Astrocyte of the spinal cord (primary cell): Measurements from ENCODE around the gene ASPM.

Experiments
- DNase-seq: peaks from one replicate; pipeline ENCODE4 v3.0.0; 2011; ENCODE audit warnings: low read depth, low spot score
- H3K4me3 ChIP-seq: 2 replicates; pipeline ENCODE4 v1.5.1; 2011; ENCODE audit warnings: low read depth, mild to moderate bottlenecking, low read length, moderate library complexity
- in situ Hi-C: cut with HindIII; loops from 2 replicates; pipeline ENCODE4 v1.10.0; 2017; ENCODE audit warnings: low sequenced_read_pairs
- TF ChIP-seq, protein P1 (sequence below): IDR thresholded peaks from 2 replicates; pipeline ENCODE4 v1.5.1; 2012; ENCODE audit warnings: low read depth, mild to moderate bottlenecking, low read length, inconsistent platforms

Gene ASPM

DNA sequence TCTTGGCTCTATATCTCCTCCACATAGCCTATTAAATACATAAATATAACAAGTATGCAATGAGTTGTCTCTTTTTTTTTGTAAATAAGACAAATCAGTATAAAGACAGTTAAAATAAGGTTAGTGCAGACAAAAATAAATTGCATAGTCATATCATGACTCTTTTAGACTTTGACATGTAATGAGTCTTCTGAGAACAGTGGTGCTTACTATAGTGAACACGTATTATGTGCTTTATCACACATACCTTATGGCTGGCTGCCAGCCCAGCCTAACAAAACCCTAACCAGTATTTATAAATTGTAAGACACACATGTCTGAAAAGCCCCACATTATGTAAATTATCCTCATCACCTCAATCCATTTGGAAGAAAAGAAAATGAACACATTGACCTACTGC is 50.3 kb downstream of the ASPM start:
- TF ChIP-seq, protein P1, sequence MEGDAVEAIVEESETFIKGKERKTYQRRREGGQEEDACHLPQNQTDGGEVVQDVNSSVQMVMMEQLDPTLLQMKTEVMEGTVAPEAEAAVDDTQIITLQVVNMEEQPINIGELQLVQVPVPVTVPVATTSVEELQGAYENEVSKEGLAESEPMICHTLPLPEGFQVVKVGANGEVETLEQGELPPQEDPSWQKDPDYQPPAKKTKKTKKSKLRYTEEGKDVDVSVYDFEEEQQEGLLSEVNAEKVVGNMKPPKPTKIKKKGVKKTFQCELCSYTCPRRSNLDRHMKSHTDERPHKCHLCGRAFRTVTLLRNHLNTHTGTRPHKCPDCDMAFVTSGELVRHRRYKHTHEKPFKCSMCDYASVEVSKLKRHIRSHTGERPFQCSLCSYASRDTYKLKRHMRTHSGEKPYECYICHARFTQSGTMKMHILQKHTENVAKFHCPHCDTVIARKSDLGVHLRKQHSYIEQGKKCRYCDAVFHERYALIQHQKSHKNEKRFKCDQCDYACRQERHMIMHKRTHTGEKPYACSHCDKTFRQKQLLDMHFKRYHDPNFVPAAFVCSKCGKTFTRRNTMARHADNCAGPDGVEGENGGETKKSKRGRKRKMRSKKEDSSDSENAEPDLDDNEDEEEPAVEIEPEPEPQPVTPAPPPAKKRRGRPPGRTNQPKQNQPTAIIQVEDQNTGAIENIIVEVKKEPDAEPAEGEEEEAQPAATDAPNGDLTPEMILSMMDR = no peak
- no peak overlapping the region for H3K4me3 ChIP-seq
- DNase-seq = no peak
- in situ Hi-C loops = no loop called here

DNA sequence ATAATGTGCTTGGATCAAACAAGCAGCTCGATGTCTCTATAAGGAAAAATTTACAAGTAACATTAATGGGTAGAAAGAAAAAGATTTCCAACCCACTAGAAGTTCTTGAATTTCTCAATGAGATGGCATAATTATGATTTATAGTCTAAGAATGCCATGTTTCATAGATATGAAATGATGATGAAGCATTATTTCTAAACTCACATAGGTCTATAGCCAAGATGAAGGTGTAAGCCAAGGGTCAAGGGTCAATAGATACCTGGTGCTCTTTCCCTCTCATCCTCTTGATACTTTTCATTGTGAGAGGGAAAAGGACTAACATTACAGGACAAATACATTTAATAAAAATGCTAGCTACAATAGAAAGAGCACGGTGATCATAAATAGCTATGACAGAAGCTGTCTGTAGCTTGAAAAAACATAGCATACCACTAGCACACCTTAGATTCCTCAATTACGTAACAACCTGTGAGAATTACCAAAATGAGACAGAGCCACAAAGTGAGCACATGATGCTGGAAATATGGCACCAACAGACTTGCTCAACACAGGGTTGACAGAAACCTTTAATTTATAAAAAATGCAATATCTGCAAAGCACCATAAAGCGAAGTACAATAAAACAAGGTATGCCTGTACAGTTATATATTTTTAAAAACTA is 53.1 kb downstream of the ASPM start:
- no peak for DNase-seq
- in situ Hi-C loops = no loop called here
- no peak overlapping the region for H3K4me3 ChIP-seq
- TF ChIP-seq, protein P1 = no peak

DNA sequence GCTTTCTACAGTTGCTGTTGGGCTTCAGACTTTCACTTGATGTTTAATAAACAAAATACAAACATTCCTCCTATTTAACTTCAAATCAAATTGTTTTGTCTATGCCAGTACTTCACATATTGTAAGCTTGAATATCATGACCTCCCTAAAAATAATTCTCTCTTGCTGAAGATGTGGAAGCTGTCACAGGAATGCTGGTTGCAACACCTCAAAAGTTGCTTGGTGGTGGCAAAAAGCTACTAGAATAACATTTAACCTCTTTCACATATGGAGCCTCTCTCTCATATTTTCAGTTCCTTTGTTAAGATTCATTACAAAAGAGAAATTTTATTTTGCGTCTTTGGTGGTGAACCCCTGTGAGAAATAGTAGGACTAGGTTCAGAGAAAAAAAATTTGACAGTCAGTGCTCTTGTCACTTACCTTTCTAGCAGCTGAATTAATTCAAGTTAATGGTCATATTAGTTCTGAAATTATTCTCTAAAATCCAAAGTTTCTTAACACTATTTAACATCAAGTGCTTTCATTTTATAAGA is 53.9 kb downstream of the ASPM start:
- TF ChIP-seq, protein P1 = no peak
- H3K4me3 ChIP-seq = no peak overlapping the region
- DNase-seq = no peak
- in situ Hi-C loops = no loop called here

DNA sequence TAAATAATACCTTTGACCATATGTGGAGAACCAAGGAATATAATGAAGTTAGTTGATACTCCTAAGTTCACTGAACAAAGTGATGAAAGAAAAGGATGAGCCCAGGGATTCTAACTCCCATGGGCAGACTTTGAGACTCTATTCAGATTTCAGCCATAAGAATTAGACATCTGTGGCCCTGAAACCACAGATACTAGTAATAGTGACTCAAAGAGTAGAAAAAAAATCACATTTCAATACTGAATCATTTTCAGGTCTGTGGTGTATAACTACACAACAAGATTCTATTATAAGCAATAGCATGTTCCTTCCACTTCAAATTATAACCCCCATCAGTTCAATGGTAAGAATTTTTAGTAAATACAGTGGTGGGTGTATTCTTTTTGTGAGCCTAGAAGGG is 63.0 kb downstream of the ASPM start:
- TF ChIP-seq, protein P1 = no peak
- no peak for DNase-seq
- in situ Hi-C loops = no loop called here
- H3K4me3 ChIP-seq = no peak overlapping the region

DNA sequence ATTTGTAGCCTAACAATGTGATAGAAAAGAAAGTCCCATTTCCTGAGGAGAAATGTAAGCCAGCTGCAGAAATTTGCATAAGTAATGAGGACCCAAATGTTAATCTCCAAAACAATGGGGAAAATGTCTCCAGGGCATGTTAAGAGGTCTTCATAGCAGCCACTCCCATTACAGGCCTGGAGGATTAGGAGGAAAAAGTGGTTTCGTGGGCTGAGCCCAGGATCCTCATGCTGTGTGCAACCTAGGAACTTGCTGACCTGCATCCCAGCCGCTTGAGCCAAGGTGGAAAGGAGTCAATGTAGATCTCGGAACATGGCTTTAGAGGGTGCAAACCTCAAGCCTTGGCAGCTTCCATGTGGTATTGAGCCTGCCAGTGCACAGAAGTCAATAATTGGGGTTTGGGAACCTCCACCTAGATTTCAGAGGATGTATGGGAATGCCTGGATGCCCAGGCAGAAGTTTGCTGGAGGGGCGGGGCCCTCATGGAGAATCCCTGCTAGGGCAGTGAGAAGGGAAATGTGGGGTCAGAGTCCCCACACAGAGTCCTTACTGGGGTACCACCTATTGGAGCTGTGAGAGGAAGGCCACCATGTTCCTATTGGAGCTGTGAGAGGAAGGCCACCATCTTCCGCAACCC is 65.2 kb downstream of the ASPM start:
- TF ChIP-seq, protein P1 = no peak
- no peak for DNase-seq
- H3K4me3 ChIP-seq = no peak overlapping the region
- in situ Hi-C loops = no loop called here

DNA sequence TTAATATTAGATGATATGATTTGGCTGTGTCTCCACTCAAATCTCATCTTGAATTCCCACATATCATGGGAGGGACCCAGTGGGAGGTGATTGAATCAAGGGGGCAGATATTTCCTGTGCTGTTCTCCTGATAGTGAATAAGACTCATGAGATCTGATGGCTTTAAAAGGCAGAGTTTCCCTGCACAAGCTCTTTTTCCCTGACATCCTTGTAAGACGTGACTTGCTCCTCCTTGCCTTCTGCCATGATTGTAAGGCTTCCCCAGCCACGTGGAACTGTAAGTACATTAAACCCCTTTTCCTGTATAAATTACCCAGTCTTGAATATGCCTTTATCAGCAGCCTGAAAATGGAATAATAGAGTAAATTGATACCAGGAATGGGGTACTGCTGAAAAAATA is 66.1 kb downstream of the ASPM start:
- H3K4me3 ChIP-seq = no peak overlapping the region
- TF ChIP-seq, protein P1 = no peak
- in situ Hi-C loops = no loop called here
- DNase-seq = no peak
